Measurements from ENCODE around the gene BRWD1.
A peak's percentile ranks its signal among the peaks of the same experiment; 100 is the strongest.

Gene BRWD1

DNA sequence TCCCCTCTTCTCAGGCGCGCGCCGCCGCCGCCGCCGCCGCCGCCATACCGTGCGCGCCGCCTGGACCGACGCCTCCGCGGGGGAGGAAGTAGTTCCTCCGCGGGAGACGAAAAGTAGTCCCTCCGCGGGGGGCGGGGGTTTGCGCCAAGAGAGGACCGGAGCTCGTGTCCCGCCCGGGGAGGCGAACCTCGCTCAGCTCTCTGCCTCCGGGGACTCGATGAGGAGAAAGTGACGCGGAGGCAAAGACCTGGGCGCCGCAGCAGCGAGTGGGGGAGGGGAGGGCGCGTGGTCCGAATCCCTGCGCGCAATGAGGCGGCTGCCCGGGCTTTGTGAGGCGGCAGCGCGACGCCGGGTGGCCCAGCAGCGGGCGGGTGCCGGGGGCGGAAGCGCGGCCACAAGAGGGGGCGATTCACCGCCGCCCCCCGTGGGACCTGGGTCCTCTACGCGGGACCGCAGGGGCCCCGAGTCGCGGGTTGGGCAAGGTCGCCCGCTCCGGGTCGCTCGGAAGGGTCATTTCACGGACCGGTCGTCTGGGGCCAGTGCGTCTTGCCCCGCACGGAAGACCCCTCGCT lies at the start of gene BRWD1:
TSS of gene BRWD1 (minus strand) at position 62 of the 572 bp plus-strand sequence. CDS start 141 bp downstream, outside the sequence.
- H3K27ac ChIP-seq = peak within 1 kb of the TSS; percentile 90
- TF ChIP-seq ZFX (IDR thresholded peaks at IDR 0.05; ENCODE audit: borderline replicate concordance) = no peak
- TF ChIP-seq, protein P1, sequence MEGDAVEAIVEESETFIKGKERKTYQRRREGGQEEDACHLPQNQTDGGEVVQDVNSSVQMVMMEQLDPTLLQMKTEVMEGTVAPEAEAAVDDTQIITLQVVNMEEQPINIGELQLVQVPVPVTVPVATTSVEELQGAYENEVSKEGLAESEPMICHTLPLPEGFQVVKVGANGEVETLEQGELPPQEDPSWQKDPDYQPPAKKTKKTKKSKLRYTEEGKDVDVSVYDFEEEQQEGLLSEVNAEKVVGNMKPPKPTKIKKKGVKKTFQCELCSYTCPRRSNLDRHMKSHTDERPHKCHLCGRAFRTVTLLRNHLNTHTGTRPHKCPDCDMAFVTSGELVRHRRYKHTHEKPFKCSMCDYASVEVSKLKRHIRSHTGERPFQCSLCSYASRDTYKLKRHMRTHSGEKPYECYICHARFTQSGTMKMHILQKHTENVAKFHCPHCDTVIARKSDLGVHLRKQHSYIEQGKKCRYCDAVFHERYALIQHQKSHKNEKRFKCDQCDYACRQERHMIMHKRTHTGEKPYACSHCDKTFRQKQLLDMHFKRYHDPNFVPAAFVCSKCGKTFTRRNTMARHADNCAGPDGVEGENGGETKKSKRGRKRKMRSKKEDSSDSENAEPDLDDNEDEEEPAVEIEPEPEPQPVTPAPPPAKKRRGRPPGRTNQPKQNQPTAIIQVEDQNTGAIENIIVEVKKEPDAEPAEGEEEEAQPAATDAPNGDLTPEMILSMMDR (IDR thresholded peaks at IDR 0.05) = peak; percentile 11; the same call in 1 of the 2 replicates

DNA sequence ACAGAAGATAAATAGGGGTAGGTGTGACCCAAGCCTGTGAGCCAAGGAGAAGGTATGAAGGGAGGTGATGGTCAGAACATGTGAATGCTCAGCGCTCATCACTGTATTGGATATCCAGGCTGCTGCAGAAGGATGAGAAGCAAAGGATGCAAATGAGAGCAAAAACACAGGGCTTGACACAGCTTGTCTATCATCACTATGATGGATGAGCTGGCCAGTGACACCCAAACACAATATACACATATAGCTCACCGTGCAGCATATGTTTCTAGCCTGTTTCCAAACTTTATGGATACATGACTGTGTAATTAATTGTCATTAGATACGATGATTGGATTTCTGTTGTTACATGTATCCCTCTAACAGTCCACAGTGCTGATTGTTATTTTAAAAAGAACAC lies 49.3 kb upstream of the BRWD1 start:
- TF ChIP-seq, protein P1 (IDR thresholded peaks at IDR 0.05) = no peak
- no peak for TF ChIP-seq ZFX (IDR thresholded peaks at IDR 0.05; ENCODE audit: borderline replicate concordance)
- H3K27ac ChIP-seq = no peak overlapping the region

DNA sequence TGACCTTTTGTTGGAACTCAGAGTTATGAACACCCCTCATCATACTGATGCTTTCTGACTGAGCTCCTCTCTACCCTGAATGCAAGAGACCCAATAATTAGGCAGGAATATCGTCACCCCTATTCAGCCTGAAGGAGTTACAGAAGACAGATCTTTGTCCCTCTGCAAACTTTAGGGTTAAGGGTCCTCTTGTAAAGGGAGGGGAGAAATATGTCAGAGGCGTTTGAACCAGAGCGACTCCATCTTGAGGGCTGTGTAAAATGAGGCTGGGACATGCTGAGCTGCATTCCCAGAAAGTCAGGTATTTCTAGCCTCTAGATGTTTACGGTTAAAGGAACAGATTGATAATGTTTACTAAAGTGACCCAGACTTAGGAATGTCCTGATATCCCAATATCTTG lies 46.0 kb upstream of the BRWD1 start:
- H3K27ac ChIP-seq = no peak overlapping the region
- TF ChIP-seq, protein P1 (IDR thresholded peaks at IDR 0.05) = no peak
- TF ChIP-seq ZFX (IDR thresholded peaks at IDR 0.05; ENCODE audit: borderline replicate concordance) = no peak

DNA sequence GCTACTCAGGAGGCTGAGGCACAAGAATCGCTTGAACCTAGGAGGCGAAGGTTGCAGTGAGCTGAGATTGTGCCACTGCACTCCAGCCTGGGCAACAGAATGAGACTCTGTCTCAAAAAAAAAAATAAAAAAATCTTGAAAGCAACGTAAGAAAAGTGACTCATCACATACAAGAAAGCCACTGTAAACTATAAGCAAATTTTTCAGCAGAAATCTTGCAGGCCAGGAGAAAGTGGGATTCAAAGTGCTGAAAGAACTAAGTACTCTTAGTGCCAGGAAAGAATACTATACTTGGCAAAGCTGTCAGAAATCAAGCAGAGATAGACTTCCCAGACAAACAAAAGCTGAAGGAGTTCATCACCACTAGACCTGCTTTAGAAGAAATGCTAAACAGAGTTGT lies 39.9 kb upstream of the BRWD1 start:
- no peak overlapping the region for H3K27ac ChIP-seq
- TF ChIP-seq ZFX (IDR thresholded peaks at IDR 0.05; ENCODE audit: borderline replicate concordance) = no peak
- TF ChIP-seq, protein P1 (IDR thresholded peaks at IDR 0.05) = no peak

DNA sequence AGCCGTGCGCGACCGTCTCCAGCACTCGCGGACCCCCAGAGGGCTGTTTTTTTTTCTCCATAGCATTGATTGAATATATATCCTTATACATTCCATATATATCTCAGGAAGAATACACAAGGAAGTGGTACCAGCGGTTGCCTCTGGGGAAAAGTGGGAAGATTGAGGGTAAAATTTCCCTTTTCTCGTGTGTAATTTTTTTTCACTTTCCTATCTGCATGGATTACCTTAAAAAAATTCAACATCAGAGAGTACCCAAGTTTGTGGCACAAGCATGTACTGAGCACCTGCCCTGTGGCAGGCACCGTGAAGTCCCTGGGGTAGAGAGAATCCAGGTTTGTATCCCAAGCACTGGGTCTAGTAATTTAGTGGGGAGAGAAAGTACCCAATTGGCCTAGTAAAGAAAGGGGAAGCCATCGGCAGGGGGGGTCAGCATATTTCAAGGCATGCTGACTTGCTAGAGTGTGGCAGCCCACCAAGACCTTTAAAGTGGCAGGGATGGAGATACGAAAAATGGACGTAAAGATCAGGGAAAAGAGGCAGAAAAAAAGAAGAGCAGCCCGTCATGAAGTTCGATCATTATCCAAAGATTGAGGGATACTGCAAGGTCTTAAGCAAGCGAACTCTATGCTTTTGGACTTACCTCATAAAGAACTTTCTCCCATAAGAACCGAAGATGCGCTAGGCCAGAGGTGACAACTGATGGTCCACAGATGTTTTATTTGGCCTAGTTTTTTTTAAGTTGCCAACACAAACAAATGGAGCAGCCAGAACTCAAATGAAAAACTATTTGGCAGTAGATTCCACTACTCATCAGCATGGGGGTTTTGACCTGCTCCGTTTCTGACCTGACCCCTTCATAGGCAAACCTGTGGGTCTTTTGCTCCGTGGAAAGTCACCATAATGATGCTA lies 36.9 kb upstream of the BRWD1 start:
- H3K27ac ChIP-seq = peak overlapping the region; percentile 100
- TF ChIP-seq ZFX (IDR thresholded peaks at IDR 0.05; ENCODE audit: borderline replicate concordance) = no peak
- TF ChIP-seq, protein P1 (IDR thresholded peaks at IDR 0.05) = no peak

DNA sequence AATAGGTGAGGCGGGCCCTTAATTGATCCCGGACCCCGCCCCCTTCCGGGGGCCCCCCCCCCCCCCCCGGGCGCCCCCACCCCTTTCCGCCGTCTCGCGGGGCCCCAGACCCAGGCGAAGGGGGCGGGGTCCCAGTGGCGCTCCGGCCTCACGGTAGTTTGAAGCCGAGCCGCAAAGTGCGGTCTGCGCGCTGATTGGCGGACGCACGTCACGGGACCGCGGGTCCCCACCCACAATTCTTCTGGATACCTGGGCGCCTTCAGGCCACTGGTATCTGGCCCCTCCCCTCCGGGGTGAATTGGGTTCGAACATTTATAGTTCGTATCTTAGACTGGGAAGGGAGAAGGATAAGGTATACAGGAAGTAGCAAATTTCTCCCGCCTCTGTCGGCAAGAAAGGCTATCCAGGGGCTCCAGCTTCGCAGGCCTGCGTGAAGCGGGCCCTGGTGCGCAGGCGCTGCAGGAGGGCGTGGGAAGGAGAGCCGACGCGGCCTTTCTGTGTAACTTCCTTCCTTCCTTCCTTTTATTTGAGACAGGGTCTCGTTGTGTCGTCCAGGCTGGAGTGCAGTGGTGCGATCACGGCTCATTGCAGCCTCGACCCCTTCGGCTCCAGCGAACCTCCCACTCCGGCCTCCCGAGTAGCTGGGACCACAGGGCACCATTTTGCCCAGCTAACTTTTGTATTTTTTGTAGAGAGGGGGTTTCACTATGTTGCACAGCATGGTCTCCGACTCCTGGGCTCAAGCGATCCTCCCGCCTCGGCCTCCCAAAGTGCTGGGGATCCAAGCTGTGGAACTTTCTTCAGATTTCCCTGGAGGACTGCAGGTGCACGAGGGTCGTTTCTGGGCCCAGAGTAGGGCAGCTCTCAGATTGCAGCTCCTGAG lies 36.0 kb upstream of the BRWD1 start:
- TF ChIP-seq, protein P1 (IDR thresholded peaks at IDR 0.05) = no peak
- no peak for TF ChIP-seq ZFX (IDR thresholded peaks at IDR 0.05; ENCODE audit: borderline replicate concordance)
- peak overlapping the region; percentile 100 for H3K27ac ChIP-seq
